Measurements from ENCODE around the gene THSD7B. TPM values are rescaled to one million over a fixed set of nuclear protein-coding genes. Genes with fewer than 3 reads are reported as not detected.

The THSD7B gene
- total RNA-seq, 1 donor from 2014 or later: not detected

GRCh38 chr2:136777391-136777790 is 12.0 kb downstream of the THSD7B start:
- ChIA-PET POLR2A (no interaction called here), CTCF (no interaction called here)
- H3K4me1 Mint-ChIP-seq: no peaks in the 10 kb centered on the region
- H3K27me3 Mint-ChIP-seq: peaks cover 12% of the 10 kb centered on the region
- H3K27ac Mint-ChIP-seq: no peak overlapping the region
- DNase-seq (no peak), ATAC-seq (ENCODE audit: low read depth) (no peak)
- H3K4me3 Mint-ChIP-seq: no peak overlapping the region
- intact Hi-C loops (cut with micrococcal nuclease): no loop called here
- no peaks in the 10 kb centered on the region for H3K36me3 Mint-ChIP-seq (ENCODE audit: low read depth)
- TF ChIP-seq, protein P1, sequence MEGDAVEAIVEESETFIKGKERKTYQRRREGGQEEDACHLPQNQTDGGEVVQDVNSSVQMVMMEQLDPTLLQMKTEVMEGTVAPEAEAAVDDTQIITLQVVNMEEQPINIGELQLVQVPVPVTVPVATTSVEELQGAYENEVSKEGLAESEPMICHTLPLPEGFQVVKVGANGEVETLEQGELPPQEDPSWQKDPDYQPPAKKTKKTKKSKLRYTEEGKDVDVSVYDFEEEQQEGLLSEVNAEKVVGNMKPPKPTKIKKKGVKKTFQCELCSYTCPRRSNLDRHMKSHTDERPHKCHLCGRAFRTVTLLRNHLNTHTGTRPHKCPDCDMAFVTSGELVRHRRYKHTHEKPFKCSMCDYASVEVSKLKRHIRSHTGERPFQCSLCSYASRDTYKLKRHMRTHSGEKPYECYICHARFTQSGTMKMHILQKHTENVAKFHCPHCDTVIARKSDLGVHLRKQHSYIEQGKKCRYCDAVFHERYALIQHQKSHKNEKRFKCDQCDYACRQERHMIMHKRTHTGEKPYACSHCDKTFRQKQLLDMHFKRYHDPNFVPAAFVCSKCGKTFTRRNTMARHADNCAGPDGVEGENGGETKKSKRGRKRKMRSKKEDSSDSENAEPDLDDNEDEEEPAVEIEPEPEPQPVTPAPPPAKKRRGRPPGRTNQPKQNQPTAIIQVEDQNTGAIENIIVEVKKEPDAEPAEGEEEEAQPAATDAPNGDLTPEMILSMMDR (IDR thresholded peaks at IDR 0.05): no peak
- no peaks in the 10 kb centered on the region for H3K9me3 Mint-ChIP-seq

- Mint-ChIP-seq H3K27me3 (peaks cover 5% of the 10 kb centered on the region), H3K4me3 (no peak overlapping the region), H3K27ac (no peak overlapping the region), H3K4me1 (no peaks in the 10 kb centered on the region), H3K36me3 (ENCODE audit: low read depth) (no peaks in the 10 kb centered on the region), H3K9me3 (no peaks in the 10 kb centered on the region)
- DNase-seq (no peak), ATAC-seq (ENCODE audit: low read depth) (no peak)
- ChIA-PET POLR2A (no interaction called here), CTCF (no interaction called here)
- TF ChIP-seq, protein P1 (IDR thresholded peaks at IDR 0.05): no peak
- intact Hi-C loops (cut with micrococcal nuclease): no loop called here
Measured at GRCh38 chr2:136783856-136784255, 18.5 kb downstream of the THSD7B start.

- DNase-seq (no peak), ATAC-seq (ENCODE audit: low read depth) (no peak)
- H3K9me3 Mint-ChIP-seq: no peaks in the 10 kb centered on the region
Measured at GRCh38 chr2:136785215-136785614, 19.9 kb downstream of the THSD7B start.

DNA sequence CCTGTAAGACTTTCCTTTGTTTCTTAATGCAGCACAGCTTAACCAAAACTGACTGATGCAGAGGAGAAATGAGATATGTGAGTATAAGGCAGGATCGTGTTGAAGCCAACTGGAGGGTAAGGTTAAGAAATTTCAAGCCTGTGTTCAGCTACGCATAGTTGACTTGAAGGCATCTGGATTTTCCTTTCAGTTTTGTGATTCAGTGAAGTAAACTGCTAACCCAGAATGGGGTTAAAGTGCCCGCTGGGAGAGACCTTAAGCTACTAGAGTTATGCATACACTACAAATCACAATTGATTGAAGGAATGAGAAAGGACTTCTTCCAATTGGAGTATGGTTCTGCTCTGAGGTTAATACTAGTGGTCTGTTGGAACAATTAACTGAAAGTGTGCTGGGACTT is 22.6 kb downstream of the THSD7B start:
- Mint-ChIP-seq H3K27me3 (no peaks in the 10 kb centered on the region), H3K27ac (no peak overlapping the region), H3K4me1 (no peaks in the 10 kb centered on the region), H3K36me3 (ENCODE audit: low read depth) (no peaks in the 10 kb centered on the region), H3K4me3 (no peak overlapping the region), H3K9me3 (no peaks in the 10 kb centered on the region)
- intact Hi-C loops (cut with micrococcal nuclease): no loop called here
- ChIA-PET POLR2A (no interaction called here), CTCF (no interaction called here)
- TF ChIP-seq, protein P1 (IDR thresholded peaks at IDR 0.05): no peak
- ATAC-seq (ENCODE audit: low read depth): no peak
- no peak for DNase-seq

More at GRCh38 chr2:136785215-136785614, 19.9 kb downstream of the THSD7B start:
- H3K27me3 Mint-ChIP-seq: peaks cover 5% of the 10 kb centered on the region
- no peak overlapping the region for H3K4me3 Mint-ChIP-seq
- POLR2A ChIA-PET: no interaction called here
- H3K36me3 Mint-ChIP-seq (ENCODE audit: low read depth): no peaks in the 10 kb centered on the region
- no peaks in the 10 kb centered on the region for H3K4me1 Mint-ChIP-seq
- H3K27ac Mint-ChIP-seq: no peak overlapping the region
- intact Hi-C loops (cut with micrococcal nuclease): no loop called here
- CTCF ChIA-PET: no interaction called here
- TF ChIP-seq, protein P1 (IDR thresholded peaks at IDR 0.05): no peak

DNA sequence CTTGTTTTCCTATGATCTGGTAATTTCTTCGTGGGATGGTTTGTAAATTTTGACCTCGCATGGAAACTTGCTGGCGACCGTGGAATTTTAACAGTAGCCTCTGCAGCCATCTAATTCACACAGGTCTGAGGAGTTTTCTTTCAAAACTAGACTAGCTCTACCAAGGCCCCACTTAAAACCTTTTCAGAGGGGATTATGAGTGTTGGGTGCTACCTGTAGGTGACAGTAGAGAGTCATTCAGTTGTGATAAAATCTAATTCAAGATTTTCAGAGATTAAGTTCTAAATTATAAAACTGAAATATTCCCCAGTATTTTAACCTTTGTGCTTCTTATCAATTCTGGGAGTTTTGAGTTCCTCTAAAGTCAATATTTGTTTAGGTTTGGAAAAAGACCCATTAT is 31.0 kb downstream of the THSD7B start:
- ChIA-PET POLR2A (no interaction called here), CTCF (no interaction called here)
- H3K36me3 Mint-ChIP-seq (ENCODE audit: low read depth): no peaks in the 10 kb centered on the region
- H3K27ac Mint-ChIP-seq: no peak overlapping the region
- DNase-seq: no peak
- no peak for ATAC-seq (ENCODE audit: low read depth)
- H3K9me3 Mint-ChIP-seq: no peaks in the 10 kb centered on the region
- no peak overlapping the region for H3K4me3 Mint-ChIP-seq
- intact Hi-C loops (cut with micrococcal nuclease): no loop called here
- TF ChIP-seq, protein P1 (IDR thresholded peaks at IDR 0.05): no peak
- H3K4me1 Mint-ChIP-seq: no peaks in the 10 kb centered on the region
- no peaks in the 10 kb centered on the region for H3K27me3 Mint-ChIP-seq
